Lung (tissue), 12 donors: ENCODE data around the gene MKS1. TPM values are rescaled to one million over a fixed set of nuclear protein-coding genes. Genes with fewer than 3 reads are reported as not detected.

Source experiments
- ATAC-seq: fragments of 200-7000 bp; cut with Tn5 transposase; one replicate; pipeline ENCODE4 v1.9.1; 2020; ENCODE audit warnings: moderate number of reproducible peaks; ENCODE audit not compliant: insufficient read depth, low FRiP score
- DNase-seq, 3 donors: peaks; one replicate each; pipeline ENCODE4 v3.0.0-alpha.2; 2013 to 2017
- H3K27ac ChIP-seq, 2 donors: one replicate each; pipeline ENCODE4 v1.5.1; 2013; ENCODE audit warnings: mild to moderate bottlenecking in 2 of 2, moderate library complexity in 2 of 2, control low read depth in 1 of 2, inconsistent platforms in 1 of 2, low read depth in 1 of 2, low read length in 1 of 2
- H3K27me3 ChIP-seq, 3 donors: one replicate each; pipeline ENCODE4 v1.5.1; 2013; ENCODE audit warnings: low read length in 2 of 3; ENCODE audit not compliant: control insufficient read depth in 3 of 3, insufficient read depth in 3 of 3
- H3K36me3 ChIP-seq, 4 donors: one replicate each; pipeline ENCODE4 v1.5.1; 2013; ENCODE audit warnings: low read length in 4 of 4, mild to moderate bottlenecking in 1 of 4, moderate library complexity in 1 of 4; ENCODE audit not compliant: control insufficient read depth in 4 of 4, insufficient read depth in 4 of 4
- H3K4me1 ChIP-seq, 5 donors: one replicate each; pipeline ENCODE4 v1.5.1; 2013; ENCODE audit warnings: low read length in 5 of 5, mild to moderate bottlenecking in 2 of 5, moderate library complexity in 1 of 5; ENCODE audit not compliant: control insufficient read depth in 5 of 5, insufficient read depth in 5 of 5
- H3K4me3 ChIP-seq: one replicate; pipeline ENCODE4 v1.5.1; 2013; ENCODE audit warnings: mild to moderate bottlenecking, control low read depth, moderate library complexity
- H3K9ac ChIP-seq, 2 donors: one replicate each; pipeline ENCODE4 v1.5.1; 2013; ENCODE audit warnings: low read length in 2 of 2, control low read depth in 1 of 2; ENCODE audit not compliant: insufficient read depth in 1 of 2
- H3K9me3 ChIP-seq, 4 donors: one replicate each; pipeline ENCODE4 v1.5.1; 2013; ENCODE audit warnings: low read length in 3 of 4, mild to moderate bottlenecking in 1 of 4, moderate library complexity in 1 of 4; ENCODE audit not compliant: control insufficient read depth in 4 of 4, insufficient read depth in 3 of 4
- CTCF ChIP-seq: IDR thresholded peaks from 2 replicates; pipeline ENCODE4 v1.5.1; 2012; ENCODE audit warnings: mild to moderate bottlenecking; ENCODE audit errors: control extremely low read depth, extremely low read depth
- WGBS, 2 donors: extraction: QIAGEN DNeasy Blood & Tissue Kit; methylation state at CpG; one replicate each; pipeline ENCODE4 v1.1.7; 2013; 5-methylcytosine and 5-hydroxymethylcytosine counted together
- polyA plus RNA-seq, 2 donors: library from polyadenylated mRNA; stranded (reverse); fragments of 200-250 nt; gene quantifications; one replicate each; pipeline ENCODE4 v1.2.1, GENCODE V29; 2013
- total RNA-seq, 2 donors: library from RNA; depleted of rRNA in 1 of 2; stranded (reverse); fragments of >200 nt in 1 of 2; gene quantifications; one replicate each; pipeline ENCODE4 v1.2.1, GENCODE V29; 2014 to 2021
- donor health status: control.
- donor health status: control.
- donor health status: Bipolar disorder and iron deficiency.
- donor health status: healthy.
- donor health status: DM: yes; HTN: yes; CAD: no.

MKS1 gene
- total and polyA plus RNA-seq, 4 donors: 8.8 to 25.0 (median 17.5) TPM

GRCh38 chr17:58196610-58197009 is 22.4 kb downstream of the MKS1 start:
- ATAC-seq (no peak), DNase-seq (no peak)
- no peak overlapping the region for H3K9ac ChIP-seq
- peaks cover 0 to 5% (median 2%) of the 10 kb centered on the region in 3 donors for H3K27me3 ChIP-seq
- no peak overlapping the region for H3K27ac ChIP-seq
- H3K4me3 ChIP-seq: no peak overlapping the region
- no peaks in the 10 kb centered on the region for H3K4me1 ChIP-seq
- peaks cover 0 to 2% (median 0%) of the 10 kb centered on the region in 4 donors for H3K9me3 ChIP-seq
- TF ChIP-seq CTCF: no peak
- no peaks in the 10 kb centered on the region for H3K36me3 ChIP-seq
- 80 to 84% methylated on average over 7 of the region's 7 CpGs for WGBS, 2 donors

- Histone ChIP-seq H3K9me3 (peaks cover 0 to 2% (median 0%) of the 10 kb centered on the region in 4 donors), H3K4me3 (no peak overlapping the region), H3K27me3 (peaks cover 0 to 5% (median 2%) of the 10 kb centered on the region in 3 donors), H3K4me1 (no peaks in the 10 kb centered on the region), H3K9ac (no peak overlapping the region), H3K27ac (no peak overlapping the region), H3K36me3 (no peaks in the 10 kb centered on the region)
- ATAC-seq (no peak), DNase-seq (no peak)
- TF ChIP-seq CTCF: no peak
- 83% methylated on average over 5 of the region's 5 CpGs for WGBS, 2 donors
Observed at GRCh38 chr17:58195518-58196123, 23.4 kb downstream of the MKS1 start.

GRCh38 chr17:58193641-58194255 is 25.3 kb downstream of the MKS1 start:
- Histone ChIP-seq H3K36me3 (no peaks in the 10 kb centered on the region), H3K27ac (no peak overlapping the region), H3K4me3 (no peak overlapping the region), H3K27me3 (peaks cover 0 to 5% (median 2%) of the 10 kb centered on the region in 3 donors), H3K9ac (no peak overlapping the region), H3K9me3 (peaks cover 0 to 2% (median 0%) of the 10 kb centered on the region in 4 donors), H3K4me1 (no peaks in the 10 kb centered on the region)
- ATAC-seq (no peak), DNase-seq (no peak)
- no peak for TF ChIP-seq CTCF
- 76 to 90% methylated on average over 18 of the region's 18 CpGs for WGBS, 2 donors
